Measurements from ENCODE around the gene ALDOA. TPM values are rescaled to one million over a fixed set of nuclear protein-coding genes. Genes with fewer than 3 reads are reported as not detected.
A peak's percentile ranks its signal among the peaks of the same experiment; 100 is the strongest.

The ALDOA gene
- total and polyA plus RNA-seq, 9 of the 15 experiments (the other 6 are each of a cell fraction or from before 2014, with no cell fraction given) = 311 to 2,224 (median 1,293) TPM

- TF ChIP-seq MXD1 (CRISPR knock-in tag; IDR thresholded peaks at IDR 0.05; ENCODE audit: borderline replicate concordance, poor library complexity, severe bottlenecking) = peak; percentile 4
- TF ChIP-seq HNRNPH1 (optimal IDR thresholded peaks at IDR 0.05; ENCODE audit: low read depth, low read length) = no peak
- no peak for TF ChIP-seq SETDB1 (IDR thresholded peaks at IDR 0.05; ENCODE audit: low read length)
- peak; percentile 86 to 95 for TF ChIP-seq E2F6 (IDR thresholded peaks at IDR 0.05; ENCODE audit: borderline replicate concordance in 1 of 2, extremely low read depth in 1 of 2, insufficient read depth in 1 of 2, insufficient read length in 1 of 2, low read depth in 1 of 2, low read length in 1 of 2, poor library complexity in 1 of 2, severe bottlenecking in 1 of 2)
- TF ChIP-seq GTF2B (IDR thresholded peaks at IDR 0.05; ENCODE audit: extremely low read depth, insufficient read length) = peak; percentile 25
- TF ChIP-seq ZNF124 (CRISPR knock-in tag; IDR thresholded peaks at IDR 0.05) = no peak
- no peak for TF ChIP-seq ID3 (CRISPR knock-in tag; IDR thresholded peaks at IDR 0.05)
- peak; percentile 90 for TF ChIP-seq ID3 (tag; IDR thresholded peaks at IDR 0.05)
- peak; percentile 78 for TF ChIP-seq BRD9 (IDR thresholded peaks at IDR 0.05; ENCODE audit: low read depth, partially characterized antibody)
- peak; percentile 65; the same call in 1 of the 2 replicates for TF ChIP-seq E2F3 (CRISPR knock-in tag; IDR thresholded peaks at IDR 0.05)
- TF ChIP-seq ZNF444 (CRISPR knock-in tag; IDR thresholded peaks at IDR 0.05) = no peak
- no peak for TF ChIP-seq PURB (CRISPR knock-in tag; IDR thresholded peaks at IDR 0.05; ENCODE audit: low read depth)
- peak; percentile 63; the same call in 1 of the 2 replicates for TF ChIP-seq ZNF263 (CRISPR knock-in tag; IDR thresholded peaks at IDR 0.05; ENCODE audit: borderline replicate concordance)
- TF ChIP-seq ZBTB43 (CRISPR knock-in tag; IDR thresholded peaks at IDR 0.05) = no peak
- peak; percentile 50; the same call in 1 of the 2 replicates for TF ChIP-seq ZNF431 (CRISPR knock-in tag; IDR thresholded peaks at IDR 0.05)
- TF ChIP-seq CREB3L1 (IDR thresholded peaks at IDR 0.05; ENCODE audit: borderline replicate concordance, low read depth) = peak; percentile 90
- peak; percentile 96 for TF ChIP-seq ZBTB9 (CRISPR knock-in tag; IDR thresholded peaks at IDR 0.05)
These were observed at the start of gene ALDOA (continued) for GRCh38 chr16:30065102-30065942.

All from K562 (cell line).